Fibroblast of mammary gland (primary cell): ENCODE measurements around the gene SNX19.

Source experiments
- DNase-seq: peaks from one replicate; pipeline ENCODE4 v3.0.0-alpha.2; 2010; ENCODE audit warnings: low read depth
- H3K4me3 ChIP-seq: 2 replicates; pipeline ENCODE4 v1.5.1; 2011; ENCODE audit warnings: low read depth, mild to moderate bottlenecking, low read length, moderate library complexity; ENCODE audit not compliant: control insufficient read depth
- TF ChIP-seq, protein P1 (sequence below): conservative IDR thresholded peaks from 2 replicates; pipeline ENCODE4 v1.5.1; 2011; ENCODE audit warnings: low read depth, low read length, inconsistent platforms; ENCODE audit not compliant: control insufficient read depth, insufficient read depth

The SNX19 gene

DNA sequence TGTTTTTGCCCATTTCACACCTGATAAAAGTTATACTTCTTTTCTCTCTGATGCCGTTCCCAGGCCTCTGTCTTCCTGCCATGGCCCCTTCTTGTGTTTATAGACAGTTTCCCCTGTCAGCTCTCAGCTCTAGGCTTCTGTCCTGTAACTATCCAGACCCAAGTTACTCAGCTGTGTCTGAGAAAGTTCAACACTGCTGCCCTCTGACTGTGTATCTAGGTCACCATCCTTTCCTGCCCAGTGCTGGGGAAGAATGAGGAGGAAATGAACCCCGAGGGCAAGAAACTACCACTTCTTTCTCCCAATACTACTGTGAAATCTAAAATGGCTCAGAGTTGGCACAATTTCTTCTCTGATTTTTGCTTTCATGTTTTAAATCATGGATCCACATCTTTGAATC, 29.6 kb downstream of the SNX19 start:
- TF ChIP-seq, protein P1, sequence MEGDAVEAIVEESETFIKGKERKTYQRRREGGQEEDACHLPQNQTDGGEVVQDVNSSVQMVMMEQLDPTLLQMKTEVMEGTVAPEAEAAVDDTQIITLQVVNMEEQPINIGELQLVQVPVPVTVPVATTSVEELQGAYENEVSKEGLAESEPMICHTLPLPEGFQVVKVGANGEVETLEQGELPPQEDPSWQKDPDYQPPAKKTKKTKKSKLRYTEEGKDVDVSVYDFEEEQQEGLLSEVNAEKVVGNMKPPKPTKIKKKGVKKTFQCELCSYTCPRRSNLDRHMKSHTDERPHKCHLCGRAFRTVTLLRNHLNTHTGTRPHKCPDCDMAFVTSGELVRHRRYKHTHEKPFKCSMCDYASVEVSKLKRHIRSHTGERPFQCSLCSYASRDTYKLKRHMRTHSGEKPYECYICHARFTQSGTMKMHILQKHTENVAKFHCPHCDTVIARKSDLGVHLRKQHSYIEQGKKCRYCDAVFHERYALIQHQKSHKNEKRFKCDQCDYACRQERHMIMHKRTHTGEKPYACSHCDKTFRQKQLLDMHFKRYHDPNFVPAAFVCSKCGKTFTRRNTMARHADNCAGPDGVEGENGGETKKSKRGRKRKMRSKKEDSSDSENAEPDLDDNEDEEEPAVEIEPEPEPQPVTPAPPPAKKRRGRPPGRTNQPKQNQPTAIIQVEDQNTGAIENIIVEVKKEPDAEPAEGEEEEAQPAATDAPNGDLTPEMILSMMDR, result no peak
- no peak overlapping the region for H3K4me3 ChIP-seq
- DNase-seq, result no peak

DNA sequence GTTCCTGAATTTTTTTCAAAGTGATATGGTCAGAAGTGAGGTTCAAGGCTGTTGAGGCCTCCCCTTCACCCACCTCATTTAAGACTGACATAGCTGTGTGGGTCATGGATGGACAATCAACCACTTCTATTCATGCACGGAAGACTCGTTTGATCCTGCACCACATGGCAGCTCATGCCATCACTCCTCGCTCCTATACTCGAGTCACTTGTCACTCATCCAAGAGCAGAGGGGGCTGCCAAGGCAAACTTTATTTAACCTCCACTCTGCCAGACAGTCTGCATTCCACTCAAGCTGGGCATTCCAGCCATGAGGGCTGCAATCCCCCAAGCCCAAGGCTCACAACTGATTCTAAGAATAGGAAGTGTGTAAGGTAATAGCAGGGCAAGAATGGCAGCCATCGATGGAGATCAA, 34.1 kb downstream of the SNX19 start:
- TF ChIP-seq, protein P1, result no peak
- DNase-seq, result no peak
- H3K4me3 ChIP-seq, result no peak overlapping the region

DNA sequence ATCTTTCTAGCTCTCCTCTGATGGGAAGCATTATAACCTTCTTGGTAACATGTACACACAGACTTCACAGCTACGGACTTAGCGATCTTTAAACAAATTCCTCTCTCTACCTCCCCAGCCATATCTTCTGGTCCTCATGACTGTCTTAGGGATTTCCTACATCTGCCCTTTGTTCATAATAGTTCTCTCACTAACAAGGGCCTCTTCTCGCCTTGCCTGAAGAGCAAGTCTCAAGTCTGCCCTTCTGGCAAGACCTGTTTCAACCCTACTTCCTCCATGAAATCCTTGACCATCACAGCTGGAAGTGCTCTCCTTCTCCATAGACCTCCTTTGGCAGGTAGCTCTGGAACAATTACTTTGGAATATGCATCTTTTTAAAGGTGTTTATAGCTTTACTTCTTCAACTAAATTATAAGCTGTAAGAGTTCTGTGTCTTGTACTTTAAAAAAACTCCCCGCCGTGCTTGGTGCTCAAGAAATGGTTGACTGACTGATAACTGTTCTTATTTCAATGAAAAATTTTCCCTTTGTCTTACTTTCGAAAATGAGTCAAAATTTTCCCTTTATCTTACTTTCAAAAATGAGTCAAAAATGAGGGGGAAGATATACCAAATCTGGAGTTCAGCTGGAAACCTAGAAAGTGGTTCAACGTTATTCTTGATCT, 34.7 kb downstream of the SNX19 start:
- TF ChIP-seq, protein P1, result no peak
- no peak for DNase-seq
- no peak overlapping the region for H3K4me3 ChIP-seq

DNA sequence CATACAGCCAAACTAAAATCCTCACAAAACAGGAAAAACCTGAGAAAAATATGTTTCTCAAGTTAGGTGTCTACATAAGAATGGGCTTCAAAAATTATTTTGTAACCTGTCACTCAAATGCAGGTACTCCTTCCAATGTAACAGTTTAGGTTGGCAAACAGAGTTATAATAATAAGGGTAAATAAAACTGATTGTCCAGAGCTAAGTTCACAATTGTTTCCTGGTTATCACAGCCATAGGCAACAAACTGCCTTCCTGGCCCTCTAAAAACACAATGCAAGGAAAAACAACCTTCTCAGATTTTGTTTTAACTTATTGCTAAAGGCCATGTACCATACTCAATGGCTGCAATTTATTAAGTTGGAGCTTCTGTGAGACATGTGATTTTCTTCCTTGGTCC, 36.4 kb downstream of the SNX19 start:
- no peak for DNase-seq
- no peak overlapping the region for H3K4me3 ChIP-seq
- TF ChIP-seq, protein P1, result no peak

DNA sequence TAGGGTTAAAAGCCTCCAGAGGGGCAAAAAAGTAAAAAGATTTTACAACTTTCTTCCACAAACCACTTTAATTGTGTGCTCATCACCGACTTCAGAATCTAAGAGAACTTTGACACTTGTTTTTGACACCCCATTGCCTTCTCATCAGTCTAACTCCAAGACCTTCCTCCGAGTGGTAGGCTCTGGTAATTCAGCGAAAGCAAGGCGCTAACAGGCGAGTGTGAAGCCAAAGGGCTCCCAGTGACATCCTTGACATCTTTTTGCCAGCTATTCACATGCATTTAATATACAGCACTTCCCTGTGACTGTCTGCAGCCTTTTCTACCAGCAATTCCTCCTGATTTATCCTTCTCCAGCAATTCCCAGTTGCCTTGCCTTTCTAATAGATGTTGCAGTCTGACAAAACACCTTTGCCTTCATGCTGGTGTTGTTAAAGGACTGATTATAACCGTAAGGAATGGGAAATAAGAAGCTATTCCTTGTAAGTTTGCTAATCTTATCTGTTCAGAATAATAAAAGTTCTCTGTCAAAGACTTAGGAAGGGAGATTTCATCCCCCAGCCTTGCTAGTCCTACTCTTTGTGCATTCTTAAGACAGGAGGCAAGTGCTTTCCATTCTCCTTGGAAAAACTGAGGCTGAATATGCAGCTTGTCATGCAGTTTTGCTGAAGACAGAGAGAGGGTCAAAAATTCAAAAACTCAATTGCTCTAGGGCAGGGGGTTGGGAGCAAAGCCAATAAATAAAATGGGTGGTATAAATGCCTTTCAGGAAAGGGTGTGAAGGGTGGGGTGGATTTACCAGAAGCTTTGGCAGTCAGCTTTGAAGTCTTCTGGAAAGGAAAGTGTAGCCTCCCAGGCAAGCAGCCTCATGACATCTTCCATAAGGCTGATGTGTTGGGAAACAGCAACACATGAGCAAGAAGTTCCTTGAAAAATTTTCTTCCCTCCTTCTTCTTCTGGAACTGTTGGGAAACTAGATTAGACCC, 39.1 kb downstream of the SNX19 start:
- DNase-seq, result no peak
- no peak overlapping the region for H3K4me3 ChIP-seq
- TF ChIP-seq, protein P1, result no peak

DNA sequence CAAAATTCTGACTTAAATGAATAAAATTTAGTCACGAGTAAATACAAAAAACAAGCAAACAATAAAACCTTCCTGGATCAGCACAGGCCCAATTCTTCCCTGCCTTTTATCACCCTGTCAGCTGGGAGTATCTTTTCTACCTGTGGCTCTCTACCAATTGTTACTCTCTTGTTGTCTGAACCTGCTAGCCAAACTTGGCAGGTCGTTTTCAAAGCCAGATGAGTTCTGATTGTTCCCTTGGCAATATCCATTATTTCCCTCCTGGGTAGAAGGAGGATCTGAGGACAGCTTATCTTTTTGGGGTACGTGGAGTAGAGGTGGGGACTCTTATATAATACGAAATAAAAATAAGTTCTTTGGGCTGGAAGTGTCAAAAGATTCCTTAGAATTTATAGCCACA, 40.2 kb downstream of the SNX19 start:
- no peak overlapping the region for H3K4me3 ChIP-seq
- TF ChIP-seq, protein P1, result no peak
- no peak for DNase-seq
